HEK293 (cell line): Measurements from ENCODE around the gene MRPL18.

ENCODE experiments used
- CTCF ChIA-PET: fragments of 350-600 bp; formaldehyde crosslinking; extraction: SDS; loops from one replicate; lab custom pipeline; 2021; ENCODE audit warnings: antibody characterized with exemption; lab: Yijun Ruan, JAX
- POLR2A ChIA-PET: fragments of 300-600 bp; formaldehyde crosslinking; extraction: SDS; loops from one replicate; lab custom pipeline; 2020; ENCODE audit warnings: antibody characterized with exemption, inconsistent platforms; lab: Yijun Ruan, JAX
- H3K27ac ChIP-seq: fragments of 200-500 bp; sonication (Bioruptor generic); 2 replicates; pipeline ENCODE4 v1.5.1; 2014; ENCODE audit warnings: low read depth, low read length, control low read depth, inconsistent platforms; ENCODE audit errors: extremely low read depth
- H3K36me3 ChIP-seq, 2 experiments: fragments of 200-500 bp in 1 of 2; sonication (Bioruptor generic) in 1 of 2; 1 replicate in 1 of 2; 2 replicates in 1 of 2; pipeline ENCODE4 v1.5.1; 2014 to 2017; ENCODE audit warnings: inconsistent platforms in 2 of 2, low read length in 2 of 2; ENCODE audit not compliant: control insufficient read depth in 2 of 2, insufficient read depth in 1 of 2
- H3K4me1 ChIP-seq: fragments of 200-500 bp; sonication (Bioruptor generic); 2 replicates; pipeline ENCODE4 v1.5.1; 2014; ENCODE audit warnings: mild to moderate bottlenecking, low read length, inconsistent platforms; ENCODE audit not compliant: control insufficient read depth, insufficient read depth
- H3K4me3 ChIP-seq: 2 replicates; pipeline ENCODE4 v1.5.1; 2011; ENCODE audit warnings: low read depth, mild to moderate bottlenecking, control low read depth, low read length, moderate library complexity
- H3K9me3 ChIP-seq: fragments of 200-500 bp; sonication (Bioruptor generic); 2 replicates; pipeline ENCODE4 v1.5.1; 2014; ENCODE audit warnings: low read depth, low read length, inconsistent platforms; ENCODE audit not compliant: control insufficient read depth, insufficient read depth
- IKZF3 ChIP-seq: fragments of 450-650 bp; IDR thresholded peaks from 2 replicates; pipeline ENCODE4 v1.5.0; 2018; ENCODE audit warnings: missing biosample characterization, mild to moderate bottlenecking, missing genetic modification characterization, moderate library complexity
- KLF17 ChIP-seq: fragments of 450-650 bp; formaldehyde crosslinking; IDR thresholded peaks from 2 replicates; pipeline ENCODE4 v1.5.1; 2016; ENCODE audit warnings: missing biosample characterization, missing genetic modification characterization
- OVOL3 ChIP-seq: fragments of 450-650 bp; formaldehyde crosslinking; IDR thresholded peaks from 2 replicates; pipeline ENCODE4 v1.5.1; 2016; ENCODE audit warnings: missing biosample characterization, missing genetic modification characterization
- PBX3 ChIP-seq: sonication (generic); formaldehyde crosslinking; IDR thresholded peaks from 2 replicates; pipeline ENCODE4 v1.8.1; 2022; ENCODE audit warnings: mild to moderate bottlenecking, moderate library complexity, missing genetic modification reagents
- SCRT2 ChIP-seq: fragments of 450-650 bp; formaldehyde crosslinking; IDR thresholded peaks from 2 replicates; pipeline ENCODE4 v1.5.1; 2016; ENCODE audit warnings: missing biosample characterization, missing genetic modification characterization
- SETDB1 ChIP-seq: IDR thresholded peaks from one replicate; pipeline ENCODE4 v1.6.1; 2017; ENCODE audit warnings: mild to moderate bottlenecking, low read length, moderate library complexity, mixed read lengths; ENCODE audit not compliant: insufficient read length
- ZBTB11 ChIP-seq: fragments of 450-650 bp; formaldehyde crosslinking; conservative IDR thresholded peaks from 2 replicates; pipeline ENCODE4 v1.5.1; 2016; ENCODE audit warnings: low read depth, missing biosample characterization, missing genetic modification characterization
- ZEB2 ChIP-seq: fragments of 450-650 bp; formaldehyde crosslinking; IDR thresholded peaks from 2 replicates; pipeline ENCODE4 v1.5.1; 2016; ENCODE audit warnings: missing biosample characterization, missing genetic modification characterization
- ZNF132 ChIP-seq: fragments of 450-650 bp; formaldehyde crosslinking; IDR thresholded peaks from 2 replicates; pipeline ENCODE4 v1.5.1; 2017; ENCODE audit warnings: missing biosample characterization, missing genetic modification characterization, borderline replicate concordance
- ZNF157 ChIP-seq: fragments of 450-650 bp; formaldehyde crosslinking; IDR thresholded peaks from 2 replicates; pipeline ENCODE4 v1.5.1; 2016; ENCODE audit warnings: missing biosample characterization, missing genetic modification characterization
- ZNF174 ChIP-seq: fragments of 450-650 bp; formaldehyde crosslinking; IDR thresholded peaks from 2 replicates; pipeline ENCODE4 v1.5.0; 2017; ENCODE audit warnings: missing biosample characterization, mild to moderate bottlenecking, missing genetic modification characterization
- ZNF2 ChIP-seq: fragments of 450-650 bp; formaldehyde crosslinking; IDR thresholded peaks from 2 replicates; pipeline ENCODE4 v1.5.1; 2016; ENCODE audit warnings: missing biosample characterization, missing genetic modification characterization
- ZNF24 ChIP-seq: fragments of 450-650 bp; formaldehyde crosslinking; IDR thresholded peaks from 2 replicates; pipeline ENCODE4 v1.5.1; 2016; ENCODE audit warnings: missing biosample characterization, missing genetic modification characterization
- ZNF274 ChIP-seq, 2 experiments: fragments of 200-500 bp in 1 of 2; fragments of 450-650 bp in 1 of 2; sonication (Bioruptor generic) in 1 of 2; formaldehyde crosslinking in 1 of 2; IDR thresholded peaks; 2 replicates each; pipeline versions ENCODE4 v1.5.1 to v1.6.1; 2014 to 2016; ENCODE audit warnings: borderline replicate concordance in 1 of 2, inconsistent platforms in 1 of 2, low read length in 1 of 2, missing biosample characterization in 1 of 2, missing genetic modification characterization in 1 of 2
- ZNF292 ChIP-seq: fragments of 450-650 bp; formaldehyde crosslinking; IDR thresholded peaks from 2 replicates; pipeline ENCODE4 v1.5.1; 2016; ENCODE audit warnings: low read depth, missing biosample characterization, missing genetic modification characterization, borderline replicate concordance
- ZNF366 ChIP-seq: fragments of 450-650 bp; formaldehyde crosslinking; conservative IDR thresholded peaks from 2 replicates; pipeline ENCODE4 v1.5.1; 2016; ENCODE audit warnings: missing biosample characterization, missing genetic modification characterization
- ZNF391 ChIP-seq: fragments of 450-650 bp; formaldehyde crosslinking; IDR thresholded peaks from 2 replicates; pipeline ENCODE4 v1.5.1; 2016; ENCODE audit warnings: low read depth, missing biosample characterization, missing genetic modification characterization, borderline replicate concordance
- ZNF426 ChIP-seq: fragments of 450-650 bp; formaldehyde crosslinking; IDR thresholded peaks from 2 replicates; pipeline ENCODE4 v1.5.1; 2017; ENCODE audit warnings: missing biosample characterization, missing genetic modification characterization, mild to moderate bottlenecking, inconsistent platforms, moderate library complexity
- ZNF596 ChIP-seq: fragments of 450-650 bp; IDR thresholded peaks from 2 replicates; pipeline ENCODE4 v1.5.0; 2018; ENCODE audit warnings: missing biosample characterization, mild to moderate bottlenecking, missing genetic modification characterization, moderate library complexity
- ZNF600 ChIP-seq: fragments of 450-650 bp; formaldehyde crosslinking; IDR thresholded peaks from 2 replicates; pipeline ENCODE4 v1.5.1; 2016; ENCODE audit warnings: missing biosample characterization, missing genetic modification characterization
- ZNF610 ChIP-seq: fragments of 450-650 bp; formaldehyde crosslinking; IDR thresholded peaks from 2 replicates; pipeline ENCODE4 v1.5.1; 2016; ENCODE audit warnings: missing biosample characterization, missing genetic modification characterization, borderline replicate concordance
- ZNF830 ChIP-seq: fragments of 450-650 bp; IDR thresholded peaks from 2 replicates; pipeline ENCODE4 v1.5.0; 2018; ENCODE audit warnings: missing biosample characterization, missing genetic modification characterization, low read depth, mild to moderate bottlenecking, moderate library complexity
- ZSCAN30 ChIP-seq: fragments of 450-650 bp; IDR thresholded peaks from 2 replicates; pipeline ENCODE4 v1.5.1; 2018; ENCODE audit warnings: missing biosample characterization, mild to moderate bottlenecking, missing genetic modification characterization, moderate library complexity
- ZSCAN4 ChIP-seq: fragments of 450-650 bp; formaldehyde crosslinking; IDR thresholded peaks from 2 replicates; pipeline ENCODE4 v1.5.1; 2017; ENCODE audit warnings: missing biosample characterization, missing genetic modification characterization

Gene MRPL18

DNA sequence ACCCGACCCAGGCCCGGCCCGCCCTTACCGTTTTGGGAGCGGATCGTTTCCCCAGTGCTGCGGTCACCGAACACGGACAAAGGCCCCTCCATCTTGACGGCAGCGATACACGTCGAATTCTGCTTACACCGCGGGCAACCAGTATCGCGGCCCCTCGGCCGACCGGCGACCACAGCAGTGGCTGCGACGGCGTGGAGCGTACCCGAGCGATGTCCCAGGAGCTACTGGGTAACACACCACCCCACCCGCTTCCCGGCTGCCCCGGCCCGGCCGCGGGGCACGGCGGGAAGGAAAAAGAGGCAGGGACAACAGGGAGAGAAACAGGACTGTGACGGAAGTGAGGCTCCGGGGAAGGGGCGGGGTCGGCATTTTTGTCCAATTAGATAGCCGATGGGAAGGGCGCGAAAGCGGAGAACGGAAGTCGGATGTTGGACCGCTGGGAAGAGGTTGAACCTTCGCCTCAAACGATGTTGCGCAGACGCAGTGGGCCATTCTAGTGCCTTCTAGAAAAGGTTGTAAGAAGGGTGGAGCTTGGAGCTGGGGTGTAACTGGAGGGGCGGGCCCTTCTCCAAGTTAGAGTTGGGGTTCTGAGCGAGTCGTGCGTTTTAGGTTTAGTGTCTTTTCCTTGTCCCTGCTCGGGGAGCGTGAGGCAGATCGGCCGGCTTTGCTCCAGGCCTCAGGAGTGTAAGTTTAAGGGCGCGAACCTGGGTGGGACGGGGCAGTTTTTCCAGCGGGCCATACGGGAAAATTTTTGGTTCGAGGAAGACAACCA, 704 bp upstream of the MRPL18 start, which contains the start of gene TCP1 (continued):
- TF ChIP-seq ZNF426 (no peak), IKZF3 (peak; percentile 52), ZNF600 (peak; percentile 58; the same call in 1 of the 2 replicates), KLF17 (tag by site-specific recombination) (peak; percentile 26; the same call in 1 of the 2 replicates), ZBTB11 (tag by site-specific recombination) (peak; percentile 89), ZNF391 (tag by site-specific recombination) (peak; percentile 55; the same call in 1 of the 2 replicates), ZSCAN30 (tag by site-specific recombination) (0 out of 2 replicates have a peak, but pooled peaks have one; percentile 54), ZEB2 (tag by site-specific recombination) (peak; percentile 43), ZNF274 (IDR thresholded peaks at IDR 0.05; ENCODE audit: low read length) (no peak), ZNF274 (tag by site-specific recombination; IDR thresholded peaks at IDR 0.05; ENCODE audit: borderline replicate concordance) (no peak), PBX3 (CRISPR knock-in tag) (0 out of 2 replicates have a peak, but pooled peaks have one; percentile 27), ZNF157 (0 out of 2 replicates have a peak, but pooled peaks have one; percentile 16)
- TF ChIP-seq, all 188 proteins: peak for 48

GRCh38 chr6:159790956-159791598, 810 bp downstream of the MRPL18 start:
- POLR2A ChIA-PET = interaction anchor here (0.9 to 4.2 kb wide), 12 partner anchors 8 to 98 kb away, joined by 3 to 88 read pairs (median 7); partner anchors contain the start of genes ACAT2, PNLDC1, SOD2 and WTAP
- H3K4me1 ChIP-seq = peaks cover 8% of the 10 kb centered on the region
- H3K27ac ChIP-seq = peak overlapping the region; percentile 58; the same call in 1 of the 2 replicates
- peak overlapping the region; percentile 92 for H3K4me3 ChIP-seq
- H3K36me3 ChIP-seq = peaks cover 33 to 69% of the 10 kb centered on the region in 2 experiments
- CTCF ChIA-PET = interaction anchor here (0.6 to 2.1 kb wide), 7 partner anchors 16 to 99 kb away, joined by 3 to 10 read pairs (median 4); no protein-coding TSS in a partner anchor
- no peaks in the 10 kb centered on the region for H3K9me3 ChIP-seq
- TF ChIP-seq ZNF596 (tag by site-specific recombination) (no peak), ZNF24 (no peak), ZNF292 (tag by site-specific recombination) (no peak), SETDB1 (no peak), ZNF2 (tag by site-specific recombination) (no peak), ZNF830 (tag by site-specific recombination) (no peak), ZNF610 (tag by site-specific recombination) (no peak), ZNF132 (tag by site-specific recombination) (no peak), ZSCAN30 (tag by site-specific recombination) (no peak), ZSCAN4 (tag by site-specific recombination) (no peak), ZNF174 (tag by site-specific recombination) (no peak), OVOL3 (tag by site-specific recombination) (no peak), SCRT2 (tag by site-specific recombination) (no peak), ZNF366 (tag by site-specific recombination) (no peak)
